GM12891 (cell line): ENCODE results near the gene GPC6.

ENCODE experiments used
- DNase-seq: peaks from one replicate; pipeline ENCODE4 v3.0.0; 2011; ENCODE audit warnings: low spot score; ENCODE audit not compliant: insufficient read length
- FAIRE-seq: peaks from 2 replicates; lab custom pipeline; 2011; peaks lifted over from hg19 to GRCh38; lab: Jason Lieb, UNC
- PAX5 ChIP-seq: IDR thresholded peaks from 2 replicates; pipeline ENCODE4 v1.6.1; 2011; ENCODE audit warnings: low read length, moderate library complexity, mild to moderate bottlenecking; ENCODE audit not compliant: insufficient read depth, severe bottlenecking
- POLR2A ChIP-seq: IDR thresholded peaks from 2 replicates; pipeline ENCODE4 v1.6.1; 2011; ENCODE audit warnings: low read depth, low read length, control low read depth
- POLR2AphosphoS5 ChIP-seq: IDR thresholded peaks from 2 replicates; pipeline ENCODE4 v1.6.1; 2011; ENCODE audit warnings: low read depth, low read length, control low read depth
- POU2F2 ChIP-seq: IDR thresholded peaks from 2 replicates; pipeline ENCODE4 v1.6.1; 2011; ENCODE audit warnings: low read depth, mild to moderate bottlenecking, control low read depth, low read length, moderate library complexity
- SPI1 ChIP-seq: IDR thresholded peaks from 2 replicates; pipeline ENCODE4 v1.6.1; 2011; ENCODE audit warnings: low read depth, low read length, control low read depth
- TAF1 ChIP-seq: IDR thresholded peaks from 2 replicates; pipeline ENCODE4 v1.6.1; 2011; ENCODE audit warnings: low read depth, low read length, control low read depth

The GPC6 gene

DNA sequence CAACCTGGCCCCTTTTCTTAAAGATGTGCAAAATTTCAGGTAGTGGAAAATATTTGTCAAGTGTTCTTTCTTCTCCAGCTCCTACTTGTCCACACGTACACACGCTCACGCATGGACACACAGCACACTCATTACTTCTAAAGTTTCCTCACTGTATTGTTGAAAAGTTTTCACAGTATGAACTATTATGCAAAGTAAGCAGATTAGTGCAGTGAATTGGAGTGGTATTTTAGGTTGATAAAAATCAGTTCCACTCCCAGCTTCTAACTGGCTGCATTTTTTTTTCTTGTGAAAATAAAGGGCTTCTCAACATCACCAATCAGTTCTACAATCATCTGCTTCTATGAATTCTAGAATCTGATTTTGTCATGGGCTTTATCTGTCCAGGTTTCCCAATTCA is 988.4 kb downstream of the GPC6 start:
- no peak for DNase-seq
- TF ChIP-seq TAF1, result no peak
- no peak for TF ChIP-seq PAX5
- TF ChIP-seq POLR2AphosphoS5, result no peak
- no peak for TF ChIP-seq SPI1
- TF ChIP-seq POU2F2, result no peak
- FAIRE-seq, result no peak

- DNase-seq (no peak), FAIRE-seq (no peak)
- no peak for TF ChIP-seq TAF1
- TF ChIP-seq SPI1, result no peak
- TF ChIP-seq POU2F2, result no peak
- no peak for TF ChIP-seq POLR2A
- no peak for TF ChIP-seq PAX5
- no peak for TF ChIP-seq POLR2AphosphoS5
Measured at GRCh38 chr13:94216476-94216875, 989.9 kb downstream of the GPC6 start.

GRCh38 chr13:94217370-94217769 is 990.8 kb downstream of the GPC6 start:
- FAIRE-seq (no peak), DNase-seq (no peak)
- no peak for TF ChIP-seq POLR2A
- no peak for TF ChIP-seq PAX5
- TF ChIP-seq POU2F2, result no peak
- TF ChIP-seq SPI1, result no peak
- TF ChIP-seq TAF1, result no peak
- TF ChIP-seq POLR2AphosphoS5, result no peak

GRCh38 chr13:94218537-94218936 is 991.9 kb downstream of the GPC6 start:
- DNase-seq (no peak), FAIRE-seq (no peak)
- no peak for TF ChIP-seq POLR2AphosphoS5
- no peak for TF ChIP-seq SPI1
- no peak for TF ChIP-seq POU2F2

DNA sequence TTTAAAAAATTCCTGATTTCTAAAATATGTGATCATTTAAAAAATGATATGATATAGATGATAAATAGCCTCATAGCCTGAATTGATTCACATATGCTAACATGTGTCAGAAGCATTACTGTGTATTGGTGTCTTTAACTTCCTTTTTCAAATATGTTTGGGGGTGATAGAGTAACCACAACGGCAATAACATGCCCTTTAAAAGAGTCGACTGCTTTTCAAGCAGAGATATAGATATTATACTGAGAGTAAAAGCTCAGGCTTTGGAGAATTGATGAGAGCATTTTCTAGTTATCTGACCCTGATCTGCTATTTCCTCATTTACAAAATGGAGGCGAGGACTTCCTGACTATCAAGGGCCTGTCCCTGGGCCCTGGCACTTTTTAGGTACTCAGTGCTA is 992.3 kb downstream of the GPC6 start:
- TF ChIP-seq PAX5 (no peak), POLR2AphosphoS5 (no peak), POLR2A (no peak), TAF1 (no peak)
- FAIRE-seq (no peak), DNase-seq (no peak)

GRCh38 chr13:94224670-94225069 is 998.1 kb downstream of the GPC6 start:
- DNase-seq (no peak), FAIRE-seq (no peak)
- no peak for TF ChIP-seq TAF1
- no peak for TF ChIP-seq POU2F2
- TF ChIP-seq PAX5, result no peak
- no peak for TF ChIP-seq POLR2AphosphoS5
- no peak for TF ChIP-seq SPI1
- TF ChIP-seq POLR2A, result no peak

DNA sequence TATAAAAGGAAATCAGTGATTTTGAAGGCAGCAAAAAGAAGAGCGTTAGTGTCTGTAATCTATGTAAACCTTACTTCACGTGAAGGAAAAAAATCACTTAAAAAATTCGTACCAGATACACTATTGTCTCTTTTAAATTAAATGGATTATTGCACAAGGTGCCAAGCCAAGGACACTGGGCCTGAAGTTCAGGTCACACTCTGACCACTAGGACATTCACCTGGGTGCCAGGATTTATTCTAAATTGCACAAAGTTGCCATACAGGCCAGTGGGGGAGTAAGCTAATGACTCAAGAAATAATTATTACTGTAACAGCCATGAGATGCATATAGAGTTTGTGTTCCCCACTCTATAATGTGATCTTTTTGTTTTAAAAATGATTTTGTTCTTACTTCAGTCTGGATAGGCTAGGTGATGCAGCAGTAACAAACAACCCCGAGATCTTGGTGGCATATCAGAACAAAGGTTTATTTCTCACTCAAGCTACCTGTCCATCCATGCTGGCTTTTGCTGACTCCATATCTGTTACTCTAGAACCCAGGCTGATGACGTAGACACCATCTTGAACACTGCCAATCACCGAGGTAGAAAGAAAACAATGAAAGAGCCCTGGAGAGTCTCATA is 1000.8 kb downstream of the GPC6 start:
- FAIRE-seq, result no peak

DNA sequence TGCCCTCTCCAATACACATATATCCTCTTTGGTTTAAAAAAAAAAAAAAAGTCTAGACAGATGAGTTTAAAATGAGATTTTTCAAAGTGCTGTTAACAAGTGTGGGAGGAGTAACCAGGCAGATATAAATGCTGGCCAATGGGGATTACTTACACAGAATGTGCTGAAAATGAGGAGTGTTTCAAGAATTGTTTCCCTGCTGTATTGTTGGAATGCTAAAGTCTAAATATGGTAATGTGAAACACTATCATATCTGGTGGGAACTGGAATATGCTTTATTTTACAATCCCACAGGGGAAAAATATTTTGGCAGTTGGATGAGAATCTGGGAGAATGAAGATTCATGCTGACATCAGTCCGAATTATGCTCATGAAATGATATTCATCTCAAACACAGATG is 1002.2 kb downstream of the GPC6 start:
- DNase-seq, result no peak
- TF ChIP-seq SPI1, result no peak
- no peak for TF ChIP-seq POLR2A
- no peak for FAIRE-seq

More for the DNA sequence above, 1000.8 kb downstream of the GPC6 start:
- TF ChIP-seq SPI1, result no peak
- no peak for TF ChIP-seq POLR2A
- TF ChIP-seq POU2F2, result no peak
- no peak for TF ChIP-seq POLR2AphosphoS5
- TF ChIP-seq TAF1, result no peak
- no peak for TF ChIP-seq PAX5
- no peak for DNase-seq

- no peak for DNase-seq
- no peak for FAIRE-seq
- TF ChIP-seq PAX5 (no peak), SPI1 (no peak), POLR2A (no peak), POLR2AphosphoS5 (no peak), TAF1 (no peak), POU2F2 (no peak)
Measured at GRCh38 chr13:94232161-94232950, 1005.7 kb downstream of the GPC6 start.

DNA sequence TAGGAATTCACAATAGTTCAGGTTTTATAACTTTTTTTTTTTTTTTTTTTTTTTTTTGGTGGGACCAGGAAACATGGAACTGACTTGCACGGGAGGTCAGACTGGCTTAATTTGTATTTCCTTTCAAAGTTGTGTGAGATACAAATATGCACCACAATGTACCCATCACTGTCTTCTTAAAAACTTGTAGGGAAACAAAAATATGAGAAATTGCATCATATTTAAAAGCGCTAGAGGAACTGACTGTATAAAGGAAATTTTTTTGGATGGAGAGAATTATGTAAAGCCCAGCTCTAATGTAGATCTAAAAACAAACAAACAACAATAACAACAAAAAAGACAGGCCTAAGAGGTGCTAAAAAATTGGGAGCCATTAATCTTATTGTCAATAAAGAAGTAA is 1006.3 kb downstream of the GPC6 start:
- FAIRE-seq, result no peak
- no peak for DNase-seq
- TF ChIP-seq POU2F2, result no peak
- TF ChIP-seq PAX5, result no peak
- TF ChIP-seq TAF1, result no peak
- TF ChIP-seq POLR2A, result no peak
- TF ChIP-seq SPI1, result no peak
- no peak for TF ChIP-seq POLR2AphosphoS5
